HG02571 (cell line): Measurements from ENCODE around the gene TAF5L.
A peak's percentile ranks its signal among the peaks of the same experiment; 100 is the strongest.

ENCODE experiments used
- ATAC-seq: cut with Tn5 transposase; IDR thresholded peaks from one replicate; pipeline ENCODE4 v1.9.1; 2021; ENCODE audit warnings: mild to moderate bottlenecking, moderate library complexity; ENCODE audit not compliant: unreplicated experiment

Gene TAF5L

GRCh38 chr1:229625915-229626831 lies at the start of gene TAF5L, which contains the start of gene URB2:
TSS of gene TAF5L (minus strand) at chr1:229626122. CDS start at chr1:229614482, 11,640 bp downstream.
TSS of gene URB2 (plus strand) at chr1:229626247. CDS start at chr1:229627634, 1,387 bp downstream.
- ATAC-seq: peak; percentile 81

GRCh38 chr1:229675396-229675795 lies 49.5 kb upstream of the TAF5L start:
- no peak for ATAC-seq

DNA sequence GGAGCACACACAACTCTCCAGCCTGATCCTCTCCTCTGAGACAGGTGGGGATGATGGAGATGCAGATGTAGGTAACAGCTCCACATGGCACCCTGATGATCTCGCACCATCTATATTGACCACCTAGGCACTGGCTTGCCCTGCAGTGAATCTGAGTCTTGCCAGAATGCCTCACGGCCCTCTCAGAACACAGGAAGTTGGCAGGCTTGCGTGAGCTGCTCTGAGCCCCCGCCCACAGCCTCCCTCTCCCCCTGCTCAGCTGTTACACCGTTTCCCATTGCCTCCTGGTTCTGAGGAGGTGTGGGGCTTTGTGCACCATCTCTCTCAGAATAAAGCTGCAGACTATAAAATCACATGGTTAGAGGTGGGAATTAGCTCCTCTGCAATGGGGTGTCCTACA lies 48.1 kb upstream of the TAF5L start:
- ATAC-seq: no peak

DNA sequence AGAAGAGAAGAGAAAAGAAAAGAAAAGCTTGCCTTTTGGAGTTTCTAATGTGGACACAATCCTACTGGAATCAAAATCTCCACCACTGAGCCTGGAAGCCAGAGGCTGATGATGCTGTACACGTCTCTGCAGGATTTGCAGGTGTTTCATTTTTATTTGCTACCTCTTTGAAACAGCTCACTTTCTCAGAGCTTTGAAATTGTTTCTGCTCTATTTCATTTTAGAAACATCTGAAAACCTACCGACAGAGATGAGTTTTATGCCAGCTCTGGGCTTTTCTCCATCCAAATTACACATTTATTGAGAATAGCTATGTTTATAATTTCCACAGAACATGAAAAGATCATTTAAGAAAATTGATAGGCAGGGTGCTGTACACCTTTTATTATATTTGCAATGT lies 46.3 kb upstream of the TAF5L start:
- ATAC-seq: no peak

- ATAC-seq: no peak
These were observed 45.4 kb upstream of the TAF5L start for GRCh38 chr1:229671310-229671709.

GRCh38 chr1:229669333-229669732 lies 43.4 kb upstream of the TAF5L start:
- ATAC-seq: no peak

DNA sequence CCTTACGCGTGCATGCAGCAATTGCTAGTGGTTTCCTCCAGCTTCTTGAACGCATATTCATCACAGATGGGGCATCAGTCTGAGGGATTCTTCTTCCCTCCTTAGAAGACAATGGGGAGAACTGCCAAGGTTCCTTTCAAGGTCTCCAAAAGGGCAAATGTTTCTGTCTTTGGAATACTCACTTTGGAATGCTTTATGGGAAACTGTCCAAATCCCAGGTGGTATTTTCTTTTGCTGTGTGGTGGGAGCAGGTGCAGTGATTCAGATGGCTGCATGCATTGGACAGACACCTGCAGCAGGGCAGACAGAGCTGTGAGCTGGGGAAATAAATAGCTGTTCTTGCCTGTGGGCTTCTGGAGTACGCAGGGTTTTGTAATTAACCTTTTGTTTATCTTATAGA lies 40.7 kb upstream of the TAF5L start:
- ATAC-seq: no peak

- ATAC-seq: no peak
These were observed 40.1 kb upstream of the TAF5L start for GRCh38 chr1:229665912-229666558.

GRCh38 chr1:229664133-229664689 lies 38.3 kb upstream of the TAF5L start:
- ATAC-seq: peak; percentile 46

DNA sequence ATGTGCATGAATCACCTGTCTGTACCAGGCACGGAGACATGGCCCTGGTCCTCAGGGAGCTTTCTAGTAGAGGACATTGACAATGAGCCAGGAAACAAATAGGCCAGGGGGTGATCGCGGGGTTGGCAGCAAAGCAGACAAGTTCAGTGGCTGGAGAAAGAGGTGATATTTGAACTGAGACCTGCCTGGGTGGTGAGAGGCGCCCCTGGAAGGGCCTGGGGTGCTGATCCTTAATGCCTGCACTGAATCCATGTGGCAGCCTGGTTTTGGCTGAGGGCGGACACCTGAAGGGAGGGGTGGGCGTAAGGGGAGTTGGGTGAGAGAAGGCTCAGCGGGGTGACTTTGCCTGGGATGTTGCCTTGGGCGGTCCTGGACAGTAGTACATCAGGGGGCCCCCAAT lies 36.0 kb upstream of the TAF5L start:
- no peak for ATAC-seq

- ATAC-seq: no peak
These were observed 35.3 kb upstream of the TAF5L start for GRCh38 chr1:229661022-229661877.

GRCh38 chr1:229657993-229658755 lies 32.3 kb upstream of the TAF5L start:
- ATAC-seq: no peak

DNA sequence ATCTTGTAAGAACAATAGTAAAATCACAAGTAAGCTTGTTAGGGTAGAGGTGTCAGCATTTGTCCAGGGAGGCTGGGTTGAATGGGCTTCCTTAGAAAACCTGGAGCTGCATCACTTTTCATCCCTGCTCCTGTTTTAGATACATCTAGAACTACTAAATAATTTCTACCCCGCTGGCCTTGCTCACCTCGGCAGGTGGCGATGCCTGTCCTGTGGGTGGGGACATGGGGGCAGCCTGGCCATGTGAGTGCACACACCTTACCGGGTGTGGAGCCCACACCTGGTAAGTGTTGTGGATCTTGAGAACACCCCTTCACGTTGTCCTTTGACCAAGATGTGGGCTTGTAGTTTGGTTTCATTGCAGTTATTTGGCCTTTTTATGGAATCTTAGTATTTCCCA lies 29.9 kb upstream of the TAF5L start:
- no peak for ATAC-seq

- no peak for ATAC-seq
These were observed 27.5 kb upstream of the TAF5L start for GRCh38 chr1:229653420-229653819.

GRCh38 chr1:229651546-229651945 lies 25.6 kb upstream of the TAF5L start:
- no peak for ATAC-seq

DNA sequence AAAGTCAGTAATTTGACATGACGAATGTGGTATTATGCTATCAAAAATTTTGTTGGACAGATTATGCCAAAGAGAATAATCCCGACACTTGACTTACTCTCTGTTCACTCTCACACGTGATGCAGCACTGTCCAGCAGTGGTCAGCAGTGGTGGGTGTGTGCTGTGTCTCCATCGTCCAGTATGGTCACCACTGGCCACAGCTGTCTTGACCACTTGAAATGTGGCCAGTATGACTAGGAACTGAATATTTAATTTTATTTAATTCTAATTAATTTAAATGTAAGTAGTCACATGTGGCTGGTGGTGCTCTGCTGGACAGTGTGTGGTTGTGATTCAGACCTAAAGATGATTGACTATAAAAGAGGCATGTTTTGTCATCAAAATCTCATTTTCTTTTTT lies 24.1 kb upstream of the TAF5L start:
- no peak for ATAC-seq

- no peak for ATAC-seq
These were observed 22.5 kb upstream of the TAF5L start for GRCh38 chr1:229648406-229648805.

DNA sequence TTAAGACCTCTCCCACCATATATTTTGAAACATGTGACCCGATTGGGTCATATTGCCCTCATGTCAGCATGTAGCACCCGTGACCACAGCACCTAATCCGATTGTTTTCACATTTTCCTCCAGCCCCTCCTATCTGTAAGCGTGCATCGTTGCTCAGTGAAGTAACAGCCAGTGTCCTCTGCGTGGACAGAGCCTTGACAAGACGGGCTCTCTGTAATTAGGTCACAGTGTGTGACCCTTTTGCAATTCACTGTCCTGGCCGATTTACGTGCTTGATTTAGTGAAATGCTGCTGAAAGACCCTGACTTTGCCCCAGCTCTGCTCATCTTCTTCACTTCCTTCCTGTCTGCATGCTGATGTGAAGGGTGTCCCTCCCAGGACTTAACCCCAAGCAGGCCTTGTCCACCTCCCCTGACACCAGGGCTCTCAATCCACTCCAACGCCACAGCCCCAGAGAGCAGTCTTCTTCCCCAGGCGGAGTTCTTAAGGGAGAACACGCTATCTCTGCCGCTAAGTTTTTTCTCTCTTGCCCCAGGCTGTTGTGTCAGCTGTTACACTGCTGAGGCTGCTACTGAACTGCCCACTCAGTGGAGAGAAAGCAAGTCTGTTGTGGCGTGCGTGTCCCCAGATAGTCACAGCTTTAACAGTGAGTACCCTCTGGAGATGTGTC lies 19.5 kb upstream of the TAF5L start:
- no peak for ATAC-seq

- ATAC-seq: no peak
These were observed 18.2 kb upstream of the TAF5L start for GRCh38 chr1:229643996-229644745.
